Left lung (tissue), 10 donors: ENCODE data around the gene P2RY12. TPM values are rescaled to one million over a fixed set of nuclear protein-coding genes. Genes with fewer than 3 reads are reported as not detected.

Experiments
- ATAC-seq: fragments of 200-7000 bp; cut with Tn5 transposase; one replicate; pipeline ENCODE4 v1.9.1; 2020; ENCODE audit warnings: moderate library complexity
- DNase-seq, 4 donors: peaks; one replicate each; pipeline ENCODE4 v3.0.0-alpha.2; 2013 to 2020
- H3K27ac ChIP-seq, 2 donors: fragments of 200-600 bp; sonication (generic) in 1 of 2; one replicate each; pipeline versions ENCODE4 v1.5.0 to v1.8.0; 2020 to 2021
- H3K27me3 ChIP-seq, 2 donors: fragments of 200-600 bp; sonication (generic) in 1 of 2; one replicate each; pipeline versions ENCODE4 v1.5.0 to v1.8.0; 2020 to 2021
- H3K36me3 ChIP-seq, 2 donors: fragments of 200-600 bp; sonication (generic) in 1 of 2; one replicate each; pipeline versions ENCODE4 v1.5.0 to v1.8.0; 2020 to 2021
- H3K4me1 ChIP-seq, 2 donors: fragments of 200-600 bp; one replicate each; pipeline ENCODE4 v1.8.0; 2021
- H3K4me3 ChIP-seq, 2 donors: fragments of 200-600 bp; sonication (generic) in 1 of 2; one replicate each; pipeline versions ENCODE4 v1.5.0 to v1.8.0; 2020 to 2021; ENCODE audit warnings: mild to moderate bottlenecking in 1 of 2
- H3K9me3 ChIP-seq, 2 donors: fragments of 200-600 bp; sonication (generic) in 1 of 2; one replicate each; pipeline versions ENCODE4 v1.5.0 to v1.8.0; 2020 to 2021
- CTCF ChIP-seq, 2 donors: fragments of 200-600 bp; sonication (generic) in 1 of 2; IDR thresholded peaks; one replicate each; pipeline versions ENCODE4 v1.5.0 to v1.8.0; 2021; ENCODE audit warnings: antibody characterized with exemption in 2 of 2
- intact Hi-C, 2 donors: fragments of 100-400 bp; cut with DNase I; formaldehyde crosslinking; loops; one replicate each; pipeline versions ENCODE4 v1.11.2 to v1.14.2; 2022
- polyA plus RNA-seq, 6 donors: library from polyadenylated mRNA; unstranded; fragments of 120-200 nt; gene quantifications; one replicate each; pipeline ENCODE4 v1.2.1, GENCODE V29; 2013; ENCODE audit not compliant: insufficient read length in 6 of 6
- total RNA-seq, 2 donors: library from RNA; stranded (reverse); fragmentation: NEBNext Ultra II Directional; extraction: Animal tissue kit (Norgen Biotek cat#: 25700); gene quantifications; one replicate each; pipeline ENCODE4 v1.2.1, GENCODE V29; 2021
- donor health status: DM: no; HTN: yes; CAD: no.
- donor health status: DM: no; HTN: no; CAD: no.

The P2RY12 gene
- total and polyA plus RNA-seq, 8 donors, result 0.58 to 4.0 (median 1.4) TPM

GRCh38 chr3:151419806-151420205, 35.3 kb upstream of the P2RY12 start:
- DNase-seq, result no peak
- H3K27me3 ChIP-seq, result no peaks in the 10 kb centered on the region
- intact Hi-C loops, result no loop called here
- no peak for ATAC-seq
- TF ChIP-seq CTCF (IDR thresholded peaks at IDR 0.05), result no peak
- H3K27ac ChIP-seq, result no peak overlapping the region
- H3K9me3 ChIP-seq, result no peaks in the 10 kb centered on the region
- no peaks in the 10 kb centered on the region for H3K4me1 ChIP-seq
- no peak overlapping the region for H3K4me3 ChIP-seq
- H3K36me3 ChIP-seq, result no peaks in the 10 kb centered on the region

GRCh38 chr3:151415289-151415688, 30.7 kb upstream of the P2RY12 start:
- no peaks in the 10 kb centered on the region for H3K36me3 ChIP-seq
- no peak for ATAC-seq
- H3K4me3 ChIP-seq, result no peak overlapping the region
- intact Hi-C loops, result no loop called here
- no peak overlapping the region for H3K27ac ChIP-seq
- DNase-seq, result no peak
- no peak for TF ChIP-seq CTCF (IDR thresholded peaks at IDR 0.05)
- no peaks in the 10 kb centered on the region for H3K9me3 ChIP-seq
- H3K27me3 ChIP-seq, result no peaks in the 10 kb centered on the region
- H3K4me1 ChIP-seq, result no peaks in the 10 kb centered on the region

GRCh38 chr3:151412989-151413388, 28.4 kb upstream of the P2RY12 start:
- DNase-seq (peak in 1 of 4 donors; percentile 61), ATAC-seq (no peak)
- Histone ChIP-seq H3K9me3 (no peaks in the 10 kb centered on the region), H3K4me1 (no peaks in the 10 kb centered on the region), H3K27ac (no peak overlapping the region), H3K4me3 (no peak overlapping the region), H3K27me3 (no peaks in the 10 kb centered on the region), H3K36me3 (no peaks in the 10 kb centered on the region)
- TF ChIP-seq CTCF (IDR thresholded peaks at IDR 0.05), result no peak
- intact Hi-C loops, result no loop called here

- H3K9me3 ChIP-seq, result no peaks in the 10 kb centered on the region
- H3K36me3 ChIP-seq, result no peaks in the 10 kb centered on the region
- no peak overlapping the region for H3K4me3 ChIP-seq
- TF ChIP-seq CTCF (IDR thresholded peaks at IDR 0.05), result no peak
- H3K27me3 ChIP-seq, result no peaks in the 10 kb centered on the region
- H3K27ac ChIP-seq, result no peak overlapping the region
- intact Hi-C loops, result no loop called here
- no peaks in the 10 kb centered on the region for H3K4me1 ChIP-seq
- DNase-seq (peak in 1 of 4 donors; percentile 50), ATAC-seq (no peak)
These were observed 26.5 kb upstream of the P2RY12 start for GRCh38 chr3:151410891-151411559.

- ATAC-seq (no peak), DNase-seq (no peak)
- no peaks in the 10 kb centered on the region for H3K27me3 ChIP-seq
- no peaks in the 10 kb centered on the region for H3K36me3 ChIP-seq
- H3K4me1 ChIP-seq, result peaks cover 0 to 8% of the 10 kb centered on the region in 2 donors
- H3K27ac ChIP-seq, result no peak overlapping the region
- H3K4me3 ChIP-seq, result no peak overlapping the region
- H3K9me3 ChIP-seq, result no peaks in the 10 kb centered on the region
- no peak for TF ChIP-seq CTCF (IDR thresholded peaks at IDR 0.05)
- intact Hi-C loops, result no loop called here
These were observed 23.4 kb upstream of the P2RY12 start for GRCh38 chr3:151407928-151408327.
